Middle frontal gyrus (tissue), 1 donor: ENCODE measurements around the gene HDAC1.
"Not testable (repeated sequence)": the region's sequence is repeated elsewhere in the genome, so short reads cannot be mapped to it uniquely, and the experiment has no call there.

Experiments
- DNase-seq: peaks from one replicate; pipeline ENCODE4 v3.0.0-alpha.2; 2015; ENCODE audit warnings: low spot score; ENCODE audit errors: extremely low spot score

The HDAC1 gene

GRCh38 chr1:32273391-32274208, 18.3 kb upstream of the HDAC1 start:
- no peak for DNase-seq

GRCh38 chr1:32274646-32275340, 17.1 kb upstream of the HDAC1 start:
- no peak for DNase-seq

- DNase-seq: no peak
These were observed 16.5 kb upstream of the HDAC1 start for GRCh38 chr1:32275424-32275823.

GRCh38 chr1:32276032-32276782, 15.7 kb upstream of the HDAC1 start:
- no peak for DNase-seq

- DNase-seq: not testable (repeated sequence)
These were observed 7.1 kb upstream of the HDAC1 start for GRCh38 chr1:32284777-32285176.

GRCh38 chr1:32285658-32286057, 6.2 kb upstream of the HDAC1 start:
- no peak for DNase-seq

- DNase-seq: no peak
These were observed 5.1 kb upstream of the HDAC1 start for GRCh38 chr1:32286763-32287162.

- no peak for DNase-seq
These were observed 2.6 kb upstream of the HDAC1 start for GRCh38 chr1:32289256-32289655.

GRCh38 chr1:32291145-32291707, 657 bp upstream of the HDAC1 start:
- DNase-seq: no peak

- not testable (repeated sequence) for DNase-seq
These were observed 6.3 kb downstream of the HDAC1 start for GRCh38 chr1:32298211-32298610.

- DNase-seq: no peak
These were observed 7.4 kb downstream of the HDAC1 start for GRCh38 chr1:32299327-32299726.

- DNase-seq: no peak
These were observed 11.5 kb downstream of the HDAC1 start for GRCh38 chr1:32303358-32303757.

GRCh38 chr1:32303997-32304622, 12.2 kb downstream of the HDAC1 start:
- DNase-seq: no peak

GRCh38 chr1:32305310-32305709, 13.4 kb downstream of the HDAC1 start:
- DNase-seq: no peak

- no peak for DNase-seq
These were observed 15.4 kb downstream of the HDAC1 start for GRCh38 chr1:32307324-32307723.

GRCh38 chr1:32309960-32310359, 18.1 kb downstream of the HDAC1 start:
- no peak for DNase-seq

GRCh38 chr1:32311709-32312393, 20.0 kb downstream of the HDAC1 start:
- DNase-seq: no peak

GRCh38 chr1:32316903-32317277, 25.0 kb downstream of the HDAC1 start:
- no peak for DNase-seq

- DNase-seq: no peak
These were observed 26.4 kb downstream of the HDAC1 start for GRCh38 chr1:32318127-32318869.

GRCh38 chr1:32321712-32322291, 29.9 kb downstream of the HDAC1 start:
- no peak for DNase-seq
